ENCODE data around the gene ATOSA. TPM values are rescaled to one million over a fixed set of nuclear protein-coding genes. Genes with fewer than 3 reads are reported as not detected.

Gene ATOSA
- total and polyA plus RNA-seq, 2 of the 13 experiments (the other 11 are each of a cell fraction or from before 2014, with no cell fraction given): 6.6 to 16.3 TPM

DNA sequence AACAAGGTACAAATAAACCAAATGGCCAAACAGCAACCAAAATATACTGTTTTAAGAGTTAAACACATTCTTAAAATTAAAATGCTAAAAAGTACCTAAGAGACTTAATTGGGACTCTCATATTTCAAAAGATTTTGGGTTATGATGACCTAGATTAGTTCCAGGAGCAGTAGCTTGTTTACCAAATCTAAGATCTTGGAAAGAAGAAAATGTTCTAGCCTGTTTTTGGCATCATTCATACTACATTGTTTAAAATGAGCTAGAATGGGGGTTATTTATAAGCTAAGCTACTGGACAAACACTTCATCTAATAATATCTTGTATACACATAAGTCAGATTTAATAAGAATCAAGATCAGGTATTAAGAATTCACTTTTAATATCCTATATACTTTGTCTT lies 22.8 kb downstream of the ATOSA start:
- Histone ChIP-seq H2AFZ (ENCODE audit: low read length) (no peak overlapping the region), H3K9ac (ENCODE audit: insufficient read depth, low read depth, low read length) (no peak overlapping the region), H3K4me3 (replicated peaks in 1 of 3; ENCODE audit: insufficient read depth in 1 of 3, low read depth in 2 of 3, low read length in 3 of 3) (no peak overlapping the region), H3K4me1 (ENCODE audit: insufficient read depth, low read length) (peaks cover 12% of the 10 kb centered on the region), H3K27ac (ENCODE audit: extremely low read length, insufficient read depth, low read length) (no peak overlapping the region), H3K9me3 (ENCODE audit: low read length) (no peaks in the 10 kb centered on the region), H4K20me1 (ENCODE audit: insufficient read depth, low read length) (no peaks in the 10 kb centered on the region), H3K27me3 (ENCODE audit: control insufficient read depth in 1 of 2, insufficient read depth in 2 of 2, low read length in 2 of 2) (no peaks in the 10 kb centered on the region), H3K79me2 (ENCODE audit: insufficient read depth, low read length) (no peaks in the 10 kb centered on the region), H3K36me3 (replicated peaks in 1 of 2; ENCODE audit: control insufficient read depth in 1 of 2, insufficient read depth in 2 of 2, low read length in 2 of 2) (no peaks in the 10 kb centered on the region; a peak in 1 of 5 replicates), H3K4me2 (ENCODE audit: low read depth, low read length) (no peak overlapping the region)
- no TSS peak for BruUV-seq (replicated peaks)
- POLR2A ChIA-PET: no interaction called here
- FAIRE-seq: no peak
- intact Hi-C loops (cut with micrococcal nuclease; ENCODE audit: unreplicated experiment) (no loop called here), in situ Hi-C loops (cut with HindIII; ENCODE audit: extremely low pct_ligation_motif_present, low pct_unique_long_range_greater_than_20kb) (no loop called here)
- no peak for TF ChIP-seq ZNF615 (CRISPR knock-in tag; IDR thresholded peaks at IDR 0.05; ENCODE audit: borderline replicate concordance)
- no peak for TF ChIP-seq SYNCRIP (IDR thresholded peaks at IDR 0.05; ENCODE audit: insufficient read depth, low read depth, low read length)
- TF ChIP-seq MYPOP (CRISPR knock-in tag; IDR thresholded peaks at IDR 0.05): no peak
- no peak for TF ChIP-seq ZNF121 (CRISPR knock-in tag; IDR thresholded peaks at IDR 0.05)
- TF ChIP-seq ZNF224 (CRISPR knock-in tag; IDR thresholded peaks at IDR 0.05): no peak
- no peak for TF ChIP-seq ZMYM2 (CRISPR knock-in tag; IDR thresholded peaks at IDR 0.05)
- TF ChIP-seq ZNF605 (CRISPR knock-in tag; IDR thresholded peaks at IDR 0.05): no peak
- no peak for TF ChIP-seq ESRRA (CRISPR knock-in tag; IDR thresholded peaks at IDR 0.05; ENCODE audit: low read depth)
- TF ChIP-seq MTA1 (CRISPR knock-in tag; IDR thresholded peaks at IDR 0.05; ENCODE audit: borderline replicate concordance): no peak
- no peak for TF ChIP-seq MEIS2 (CRISPR knock-in tag; IDR thresholded peaks at IDR 0.05)
- TF ChIP-seq PRMT3 (CRISPR knock-in tag; IDR thresholded peaks at IDR 0.05; ENCODE audit: borderline replicate concordance, low read depth): no peak
- no peak for TF ChIP-seq ZNF451 (CRISPR knock-in tag; IDR thresholded peaks at IDR 0.05)
- no peak for TF ChIP-seq PTBP1 (IDR thresholded peaks at IDR 0.05; ENCODE audit: low read depth, low read length, poor library complexity, severe bottlenecking)
- TF ChIP-seq, protein P1, sequence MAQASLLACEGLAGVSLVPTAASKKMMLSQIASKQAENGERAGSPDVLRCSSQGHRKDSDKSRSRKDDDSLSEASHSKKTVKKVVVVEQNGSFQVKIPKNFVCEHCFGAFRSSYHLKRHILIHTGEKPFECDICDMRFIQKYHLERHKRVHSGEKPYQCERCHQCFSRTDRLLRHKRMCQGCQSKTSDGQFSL (CRISPR knock-in tag; IDR thresholded peaks at IDR 0.05): no peak
- TF ChIP-seq POLR2AphosphoS2 (IDR thresholded peaks at IDR 0.05; ENCODE audit: low read depth, low read length): no peak
- TF ChIP-seq, protein P2, sequence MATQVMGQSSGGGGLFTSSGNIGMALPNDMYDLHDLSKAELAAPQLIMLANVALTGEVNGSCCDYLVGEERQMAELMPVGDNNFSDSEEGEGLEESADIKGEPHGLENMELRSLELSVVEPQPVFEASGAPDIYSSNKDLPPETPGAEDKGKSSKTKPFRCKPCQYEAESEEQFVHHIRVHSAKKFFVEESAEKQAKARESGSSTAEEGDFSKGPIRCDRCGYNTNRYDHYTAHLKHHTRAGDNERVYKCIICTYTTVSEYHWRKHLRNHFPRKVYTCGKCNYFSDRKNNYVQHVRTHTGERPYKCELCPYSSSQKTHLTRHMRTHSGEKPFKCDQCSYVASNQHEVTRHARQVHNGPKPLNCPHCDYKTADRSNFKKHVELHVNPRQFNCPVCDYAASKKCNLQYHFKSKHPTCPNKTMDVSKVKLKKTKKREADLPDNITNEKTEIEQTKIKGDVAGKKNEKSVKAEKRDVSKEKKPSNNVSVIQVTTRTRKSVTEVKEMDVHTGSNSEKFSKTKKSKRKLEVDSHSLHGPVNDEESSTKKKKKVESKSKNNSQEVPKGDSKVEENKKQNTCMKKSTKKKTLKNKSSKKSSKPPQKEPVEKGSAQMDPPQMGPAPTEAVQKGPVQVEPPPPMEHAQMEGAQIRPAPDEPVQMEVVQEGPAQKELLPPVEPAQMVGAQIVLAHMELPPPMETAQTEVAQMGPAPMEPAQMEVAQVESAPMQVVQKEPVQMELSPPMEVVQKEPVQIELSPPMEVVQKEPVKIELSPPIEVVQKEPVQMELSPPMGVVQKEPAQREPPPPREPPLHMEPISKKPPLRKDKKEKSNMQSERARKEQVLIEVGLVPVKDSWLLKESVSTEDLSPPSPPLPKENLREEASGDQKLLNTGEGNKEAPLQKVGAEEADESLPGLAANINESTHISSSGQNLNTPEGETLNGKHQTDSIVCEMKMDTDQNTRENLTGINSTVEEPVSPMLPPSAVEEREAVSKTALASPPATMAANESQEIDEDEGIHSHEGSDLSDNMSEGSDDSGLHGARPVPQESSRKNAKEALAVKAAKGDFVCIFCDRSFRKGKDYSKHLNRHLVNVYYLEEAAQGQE (IDR thresholded peaks at IDR 0.05; ENCODE audit: borderline replicate concordance in 1 of 2, low read depth in 1 of 2, low read length in 2 of 2): no peak
- TF ChIP-seq KLF12 (CRISPR knock-in tag; IDR thresholded peaks at IDR 0.05; ENCODE audit: borderline replicate concordance): no peak
- TF ChIP-seq SMC3 (IDR thresholded peaks at IDR 0.05; ENCODE audit: low read length): no peak
- no peak for DNase-seq (ENCODE audit: low spot score)
- CTCF ChIA-PET (ENCODE audit: low intra/inter-chr PET ratio, low total read pairs): no interaction called here
- no peak for ATAC-seq

All from HepG2 (cell line).